Naive thymus-derived CD4-positive, alpha-beta T cell (primary cell): ENCODE measurements around the gene CD101. TPM values are rescaled to one million over a fixed set of nuclear protein-coding genes. Genes with fewer than 3 reads are reported as not detected.

Experiments used
- polyA plus RNA-seq, 2 donors: library from polyadenylated mRNA; unstranded; fragments of 300-500 nt; fragmentation: Illumina TruSeq; gene quantifications; one replicate each; pipeline ENCODE4 v1.2.3, GENCODE V29; 2021
- total RNA-seq, 6 experiments: library from RNA in 5 of 6; stranded (reverse) in 5 of 6; gene quantifications; 1 replicate in 5 of 6; 2 replicates in 1 of 6; pipeline ENCODE4 v1.2.3 and lab custom pipeline; 2021 to 2026

CD101 gene
- total and polyA plus RNA-seq, 7 experiments from 2014 or later: 3.9 to 15.4 (median 9.9) TPM

Other genes with a start within 250 kb of the CD101 start
- 100 to 1,000 TPM; 105 to 307 (median 174) TPM for gene CD2, start 247.3 kb upstream of the CD101 start, total RNA-seq
- gene CD2, start 247.3 kb upstream of the CD101 start, polyA plus RNA-seq: 100 to 1,000 TPM; 195 to 217 TPM
- 1 to 10 TPM in 4 of 5 experiments, under 1 TPM in 1; 1.00 to 5.6 (median 1.5) TPM for gene PTGFRN, start 91.8 kb upstream of the CD101 start, total RNA-seq
- gene PTGFRN, start 91.8 kb upstream of the CD101 start, polyA plus RNA-seq: 1 to 10 TPM in 1 of 2 donors, under 1 TPM in 1; 0.22 to 1.0 TPM
- gene TTF2, start 58.6 kb downstream of the CD101 start, total RNA-seq: 10 to 100 TPM; 27.6 to 74.4 (median 35.2) TPM
- 10 to 100 TPM in 1 of 2 donors, 1 to 10 TPM in 1; 9.1 to 10.1 TPM for gene TTF2, start 58.6 kb downstream of the CD101 start, polyA plus RNA-seq
- gene TRIM45, start 120.0 kb downstream of the CD101 start, total RNA-seq: under 1 TPM in 4 of 5 experiments, not detected in 1; 0.24 to 0.94 (median 0.38) TPM
- gene TRIM45, start 120.0 kb downstream of the CD101 start, polyA plus RNA-seq: not detected
- gene VTCN1, start 209.2 kb downstream of the CD101 start, total RNA-seq: not detected
- gene VTCN1, start 209.2 kb downstream of the CD101 start, polyA plus RNA-seq: not detected